Lower lobe of right lung (tissue), 2 donors: Measurements from ENCODE around the gene DENND4B. TPM values are rescaled to one million over a fixed set of nuclear protein-coding genes. Genes with fewer than 3 reads are reported as not detected.

Source experiments
- ATAC-seq, 2 donors: fragments of 200-7000 bp; cut with Tn5 transposase; one replicate each; pipeline ENCODE4 v1.9.1; 2020 to 2022; ENCODE audit warnings: mild to moderate bottlenecking in 2 of 2, moderate library complexity in 2 of 2
- DNase-seq: peaks from one replicate; pipeline ENCODE4 v3.0.0-alpha.2; 2020
- H3K27ac ChIP-seq: fragments of 200-600 bp; one replicate; pipeline ENCODE4 v1.8.0; 2022
- H3K27me3 ChIP-seq: fragments of 200-600 bp; one replicate; pipeline ENCODE4 v1.8.0; 2022; ENCODE audit warnings: low read depth
- H3K36me3 ChIP-seq: fragments of 200-600 bp; one replicate; pipeline ENCODE4 v1.8.0; 2022; ENCODE audit warnings: mild to moderate bottlenecking
- H3K4me1 ChIP-seq: fragments of 200-600 bp; one replicate; pipeline ENCODE4 v1.8.0; 2022
- H3K4me3 ChIP-seq: fragments of 200-600 bp; one replicate; pipeline ENCODE4 v1.8.0; 2022; ENCODE audit warnings: mild to moderate bottlenecking
- H3K9me3 ChIP-seq: fragments of 200-600 bp; one replicate; pipeline ENCODE4 v1.8.0; 2022
- intact Hi-C: fragments of 100-400 bp; cut with DNase I; formaldehyde crosslinking; loops from one replicate; pipeline ENCODE4 v1.11.0; 2022
- total RNA-seq: library from RNA; stranded (reverse); fragmentation: NEBNext Ultra II Directional; extraction: Animal tissue kit (Norgen Biotek cat#: 25700); gene quantifications from one replicate; pipeline ENCODE4 v1.2.1, GENCODE V29; 2021
- TF ChIP-seq, protein P1 (sequence below): fragments of 200-600 bp; IDR thresholded peaks from one replicate; pipeline ENCODE4 v1.8.0; 2022; ENCODE audit warnings: antibody characterized with exemption, mild to moderate bottlenecking
- donor health status: DM: no; HTN: yes; CAD: no; lungs with severe emphysema.

The DENND4B gene
- total RNA-seq, 1 donor from 2014 or later, result 95.4 TPM

DNA sequence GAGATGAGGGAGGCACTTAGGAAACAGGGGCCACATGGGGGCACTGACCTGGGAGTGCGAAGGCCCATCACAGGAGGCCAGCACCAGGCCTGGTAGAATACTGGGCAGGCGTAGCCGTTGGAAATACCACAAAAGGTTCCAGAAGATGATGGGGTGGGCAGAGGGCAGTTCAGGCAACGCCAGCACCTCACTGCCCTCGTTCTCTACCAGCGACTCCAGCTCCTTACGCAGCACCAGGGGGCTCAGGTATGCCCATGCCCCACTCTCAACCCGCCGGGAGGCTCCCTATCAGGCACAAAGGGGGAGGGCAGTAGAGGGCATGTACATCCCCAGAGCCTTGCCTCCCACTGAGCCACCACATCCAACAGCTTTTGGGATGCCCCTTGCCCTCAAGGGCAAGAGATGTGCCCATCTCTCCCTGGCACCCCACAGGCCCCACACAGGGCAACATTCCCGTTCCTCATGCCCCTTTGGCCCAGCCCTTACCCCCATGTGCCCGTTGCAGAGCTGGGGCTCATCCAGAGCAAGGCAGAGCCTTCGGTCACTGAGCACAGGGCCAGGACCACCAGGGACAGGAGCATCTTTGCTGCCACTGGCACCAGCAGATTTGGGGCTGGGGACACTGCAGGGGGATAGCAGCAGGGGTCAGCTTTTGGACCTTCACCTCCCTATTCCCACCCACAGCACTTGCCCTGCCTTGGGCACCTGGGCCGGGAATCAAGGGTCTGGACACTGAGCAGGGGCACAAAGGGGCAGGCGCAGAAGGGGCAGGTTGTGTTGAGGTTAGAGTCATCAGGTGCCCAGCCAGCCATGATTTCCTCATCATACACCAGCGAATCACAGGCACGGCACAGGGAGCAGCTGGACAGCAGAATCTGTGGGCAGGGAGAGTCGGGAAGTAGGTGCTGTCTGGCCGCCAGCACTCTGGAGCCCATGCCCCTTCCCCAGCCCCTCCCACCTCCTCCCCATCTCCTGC is 14.1 kb downstream of the DENND4B start:
- no peaks in the 10 kb centered on the region for H3K27me3 ChIP-seq
- no peak overlapping the region for H3K4me3 ChIP-seq
- H3K4me1 ChIP-seq, result peaks cover 11% of the 10 kb centered on the region
- H3K27ac ChIP-seq, result no peak overlapping the region
- TF ChIP-seq, protein P1, sequence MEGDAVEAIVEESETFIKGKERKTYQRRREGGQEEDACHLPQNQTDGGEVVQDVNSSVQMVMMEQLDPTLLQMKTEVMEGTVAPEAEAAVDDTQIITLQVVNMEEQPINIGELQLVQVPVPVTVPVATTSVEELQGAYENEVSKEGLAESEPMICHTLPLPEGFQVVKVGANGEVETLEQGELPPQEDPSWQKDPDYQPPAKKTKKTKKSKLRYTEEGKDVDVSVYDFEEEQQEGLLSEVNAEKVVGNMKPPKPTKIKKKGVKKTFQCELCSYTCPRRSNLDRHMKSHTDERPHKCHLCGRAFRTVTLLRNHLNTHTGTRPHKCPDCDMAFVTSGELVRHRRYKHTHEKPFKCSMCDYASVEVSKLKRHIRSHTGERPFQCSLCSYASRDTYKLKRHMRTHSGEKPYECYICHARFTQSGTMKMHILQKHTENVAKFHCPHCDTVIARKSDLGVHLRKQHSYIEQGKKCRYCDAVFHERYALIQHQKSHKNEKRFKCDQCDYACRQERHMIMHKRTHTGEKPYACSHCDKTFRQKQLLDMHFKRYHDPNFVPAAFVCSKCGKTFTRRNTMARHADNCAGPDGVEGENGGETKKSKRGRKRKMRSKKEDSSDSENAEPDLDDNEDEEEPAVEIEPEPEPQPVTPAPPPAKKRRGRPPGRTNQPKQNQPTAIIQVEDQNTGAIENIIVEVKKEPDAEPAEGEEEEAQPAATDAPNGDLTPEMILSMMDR, result no peak
- no peaks in the 10 kb centered on the region for H3K9me3 ChIP-seq
- H3K36me3 ChIP-seq, result peaks cover 79% of the 10 kb centered on the region
- DNase-seq (no peak), ATAC-seq (no peak)
- intact Hi-C loops, result no loop called here

DNA sequence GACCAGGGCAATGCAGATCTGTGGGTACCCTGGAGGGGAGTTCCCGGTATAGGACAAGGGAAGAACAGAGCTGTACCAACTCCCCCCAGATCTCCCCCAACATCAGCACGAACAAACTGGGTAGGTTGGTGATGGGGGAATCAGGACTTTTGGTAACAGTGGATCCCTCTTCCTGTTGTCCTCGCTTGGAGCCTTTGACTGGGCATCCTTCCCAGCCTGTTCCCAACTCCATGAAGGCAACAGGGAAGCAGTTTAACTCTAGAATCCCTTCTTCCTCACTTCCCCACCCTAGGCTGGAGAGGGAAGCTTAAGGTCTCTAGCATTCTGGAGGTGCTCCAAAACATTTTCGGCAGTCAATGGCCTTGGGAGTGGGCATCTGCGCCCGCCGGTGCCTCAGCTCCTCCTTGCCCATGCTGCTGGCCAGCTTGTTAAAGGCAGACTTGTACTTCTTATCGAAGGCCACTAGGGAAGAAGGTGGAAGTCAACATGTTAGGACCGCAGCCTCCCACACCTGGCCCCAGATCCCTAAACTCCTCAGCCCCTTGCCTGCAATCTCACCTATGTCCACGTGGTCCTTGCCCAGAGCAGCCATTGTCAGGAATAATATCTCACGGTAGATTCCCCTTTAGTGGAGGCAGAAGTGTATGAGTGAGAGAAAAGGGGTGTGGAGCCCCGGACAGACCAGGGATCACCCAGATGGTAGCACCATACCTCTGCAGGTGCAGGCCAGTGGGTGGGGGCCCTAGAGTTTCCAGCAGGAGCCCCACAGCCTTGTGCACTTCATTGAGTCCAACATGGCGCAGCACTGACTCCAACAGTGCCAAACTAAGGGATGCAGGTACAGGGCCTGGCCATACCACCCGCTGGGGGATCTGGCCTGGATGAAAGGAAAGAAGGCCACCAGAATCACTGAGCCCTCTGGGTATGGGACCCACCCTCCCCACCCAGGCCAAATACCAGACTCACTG is 16.3 kb downstream of the DENND4B start:
- H3K9me3 ChIP-seq, result no peaks in the 10 kb centered on the region
- no peak overlapping the region for H3K4me3 ChIP-seq
- ATAC-seq (peak in 1 of 2 donors; percentile 4), DNase-seq (no peak)
- peaks cover 11% of the 10 kb centered on the region for H3K4me1 ChIP-seq
- H3K36me3 ChIP-seq, result peaks cover 57% of the 10 kb centered on the region
- H3K27ac ChIP-seq, result no peak overlapping the region
- intact Hi-C loops, result no loop called here
- no peaks in the 10 kb centered on the region for H3K27me3 ChIP-seq
- TF ChIP-seq, protein P1, result no peak

DNA sequence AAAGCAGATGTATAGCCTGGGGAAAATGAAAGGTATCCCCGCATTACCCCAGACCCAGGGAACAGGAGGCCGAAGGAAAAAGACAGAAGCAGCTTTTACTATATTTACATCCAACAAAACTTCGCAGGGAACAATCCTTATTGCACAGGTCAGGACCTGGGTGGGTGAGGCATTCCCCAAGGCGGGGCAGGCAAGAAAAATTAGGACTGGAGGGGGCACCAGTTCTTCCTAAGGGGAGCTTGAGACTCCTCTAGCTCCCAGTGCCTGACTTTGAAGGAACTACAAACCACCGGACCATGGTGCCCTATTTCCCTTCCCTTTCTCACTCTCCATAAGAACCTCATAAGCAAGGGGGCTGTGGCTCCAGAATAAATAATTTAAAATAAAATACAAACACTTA is 17.1 kb downstream of the DENND4B start:
- TF ChIP-seq, protein P1, result no peak
- DNase-seq, result no peak
- Histone ChIP-seq H3K27me3 (no peaks in the 10 kb centered on the region), H3K4me3 (no peak overlapping the region), H3K9me3 (no peaks in the 10 kb centered on the region), H3K36me3 (peaks cover 49% of the 10 kb centered on the region), H3K27ac (no peak overlapping the region), H3K4me1 (peaks cover 11% of the 10 kb centered on the region)
- ATAC-seq, result no peak
- intact Hi-C loops, result no loop called here

DNA sequence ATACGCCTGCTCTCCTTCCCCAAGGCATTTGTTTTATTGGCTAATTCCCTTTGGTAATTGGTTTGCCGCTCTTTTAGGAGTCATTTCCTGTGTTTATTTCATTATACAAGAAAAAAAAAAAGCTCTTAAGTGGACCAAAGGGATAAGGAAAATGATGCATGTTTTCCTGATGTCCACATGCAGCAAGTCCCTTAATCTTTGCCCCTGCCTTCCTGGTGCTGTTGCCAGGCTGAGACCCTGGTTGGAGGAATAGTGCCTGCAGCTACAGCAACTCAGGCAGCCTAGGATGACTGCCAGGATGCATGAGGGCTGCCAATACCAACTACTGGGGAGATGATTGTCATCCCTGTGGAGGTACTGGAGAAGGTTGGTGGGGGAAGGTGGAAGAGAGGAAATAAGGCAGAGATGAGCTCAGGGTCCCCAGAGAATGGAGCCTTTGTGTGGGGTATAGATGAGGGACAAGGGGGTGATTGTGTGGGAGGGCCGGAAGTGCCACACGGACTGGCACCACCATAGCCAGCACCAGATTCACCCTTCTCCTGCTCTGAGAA is 17.7 kb downstream of the DENND4B start:
- TF ChIP-seq, protein P1, result no peak
- DNase-seq, result no peak
- intact Hi-C loops, result no loop called here
- ATAC-seq, result no peak
- Histone ChIP-seq H3K27me3 (no peaks in the 10 kb centered on the region), H3K4me1 (peaks cover 16% of the 10 kb centered on the region), H3K4me3 (no peak overlapping the region), H3K27ac (peak overlapping the region; percentile 11), H3K9me3 (no peaks in the 10 kb centered on the region), H3K36me3 (peaks cover 43% of the 10 kb centered on the region)

DNA sequence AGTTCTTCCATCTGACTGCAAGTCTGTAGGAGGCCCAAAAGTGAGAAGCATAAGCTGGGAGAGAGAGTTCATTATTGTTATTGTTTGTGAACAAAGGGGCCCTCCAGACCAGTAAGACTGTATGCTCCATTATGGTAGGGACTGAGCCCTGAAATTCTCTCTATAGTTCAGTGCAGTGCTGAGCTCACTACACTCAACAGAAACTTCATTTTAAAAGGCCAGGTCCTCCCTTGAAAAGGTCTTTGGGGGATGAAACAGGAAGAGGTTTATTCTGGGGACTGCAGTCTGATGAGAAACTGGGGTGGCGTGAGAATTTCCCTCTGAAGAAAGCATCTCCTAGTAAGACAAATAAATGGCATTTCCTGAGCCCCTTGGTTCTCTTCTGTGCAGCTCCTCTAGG is 18.3 kb downstream of the DENND4B start:
- no peak overlapping the region for H3K27ac ChIP-seq
- DNase-seq, result no peak
- peaks cover 20% of the 10 kb centered on the region for H3K4me1 ChIP-seq
- no peaks in the 10 kb centered on the region for H3K27me3 ChIP-seq
- peaks cover 37% of the 10 kb centered on the region for H3K36me3 ChIP-seq
- no peak overlapping the region for H3K4me3 ChIP-seq
- TF ChIP-seq, protein P1, result no peak
- ATAC-seq, result no peak
- no peaks in the 10 kb centered on the region for H3K9me3 ChIP-seq
- intact Hi-C loops, result no loop called here
